ENCODE results near the gene TP73.

The TP73 gene

GRCh38 chr1:3633344-3634058 lies 18.8 kb upstream of the TP73 start:
- in situ Hi-C loops (cut with MboI; ENCODE audit: low sequenced_read_pairs): no loop called here

DNA sequence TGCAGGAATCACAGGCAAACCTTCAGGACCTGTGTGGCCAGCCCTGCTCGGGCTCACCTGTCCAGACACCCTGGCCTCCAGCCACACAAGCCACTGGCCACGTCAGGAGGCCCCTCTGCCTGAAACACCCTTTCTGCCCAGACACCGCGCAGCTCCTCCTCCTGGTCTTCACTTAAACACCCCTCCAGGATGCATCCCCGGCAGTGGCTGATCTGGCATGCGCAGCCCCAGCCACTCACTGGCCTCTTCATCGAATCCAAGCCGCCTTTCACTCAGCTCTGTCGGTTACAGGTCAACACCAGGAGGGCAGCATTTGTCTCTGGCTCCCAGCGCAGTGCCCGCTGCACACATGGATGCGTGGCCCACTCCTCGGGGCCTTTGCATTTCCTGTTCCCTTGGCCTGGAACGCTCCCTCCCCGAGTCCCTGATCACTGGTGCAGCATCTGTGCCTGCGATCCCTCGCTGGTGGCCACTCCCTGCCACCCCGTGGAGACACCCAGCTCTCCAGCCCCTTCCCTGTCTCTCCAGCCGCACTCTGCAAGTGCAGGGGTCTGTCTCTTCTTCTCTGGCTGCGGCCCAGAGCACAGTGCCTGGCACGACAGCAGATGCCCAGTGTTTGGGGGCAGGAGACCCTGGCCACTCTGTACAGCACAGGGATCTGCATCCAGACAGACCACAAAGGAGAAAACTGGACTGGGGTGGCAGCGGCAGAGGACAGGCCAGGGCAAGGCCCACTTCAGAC lies 18.1 kb upstream of the TP73 start:
- in situ Hi-C loops (cut with MboI; ENCODE audit: low sequenced_read_pairs): no loop called here

DNA sequence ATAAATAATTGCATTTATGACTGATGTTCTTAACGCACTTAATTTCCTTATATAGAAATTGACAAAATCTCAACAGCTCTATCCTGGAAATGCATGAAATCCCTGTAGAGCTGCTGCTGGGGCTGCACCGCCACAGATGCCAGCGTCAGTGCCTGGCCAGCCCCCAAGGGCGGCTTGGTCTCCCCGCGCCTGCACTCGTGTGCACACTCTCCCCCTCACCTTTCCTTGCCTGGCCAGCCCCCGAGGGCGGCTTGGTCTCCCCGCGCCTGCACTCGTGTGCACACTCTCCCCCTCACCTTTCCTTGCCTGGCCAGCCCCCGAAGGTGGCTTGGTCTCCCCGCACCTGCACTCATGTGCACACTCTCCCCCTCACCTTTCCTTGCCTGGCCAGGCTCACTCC lies 16.2 kb upstream of the TP73 start:
- in situ Hi-C loops (cut with MboI; ENCODE audit: low sequenced_read_pairs): no loop called here

- in situ Hi-C loops (cut with MboI; ENCODE audit: low sequenced_read_pairs): no loop called here
Measured at GRCh38 chr1:3636531-3636930, 15.8 kb upstream of the TP73 start.

- in situ Hi-C loops (cut with MboI; ENCODE audit: low sequenced_read_pairs): no loop called here
Measured at GRCh38 chr1:3638027-3638426, 14.3 kb upstream of the TP73 start.

- in situ Hi-C loops (cut with MboI; ENCODE audit: low sequenced_read_pairs): no loop called here
Measured at GRCh38 chr1:3638676-3639075, 13.6 kb upstream of the TP73 start.

- in situ Hi-C loops (cut with MboI; ENCODE audit: low sequenced_read_pairs): no loop called here
Measured at GRCh38 chr1:3639397-3639911, 12.9 kb upstream of the TP73 start.

DNA sequence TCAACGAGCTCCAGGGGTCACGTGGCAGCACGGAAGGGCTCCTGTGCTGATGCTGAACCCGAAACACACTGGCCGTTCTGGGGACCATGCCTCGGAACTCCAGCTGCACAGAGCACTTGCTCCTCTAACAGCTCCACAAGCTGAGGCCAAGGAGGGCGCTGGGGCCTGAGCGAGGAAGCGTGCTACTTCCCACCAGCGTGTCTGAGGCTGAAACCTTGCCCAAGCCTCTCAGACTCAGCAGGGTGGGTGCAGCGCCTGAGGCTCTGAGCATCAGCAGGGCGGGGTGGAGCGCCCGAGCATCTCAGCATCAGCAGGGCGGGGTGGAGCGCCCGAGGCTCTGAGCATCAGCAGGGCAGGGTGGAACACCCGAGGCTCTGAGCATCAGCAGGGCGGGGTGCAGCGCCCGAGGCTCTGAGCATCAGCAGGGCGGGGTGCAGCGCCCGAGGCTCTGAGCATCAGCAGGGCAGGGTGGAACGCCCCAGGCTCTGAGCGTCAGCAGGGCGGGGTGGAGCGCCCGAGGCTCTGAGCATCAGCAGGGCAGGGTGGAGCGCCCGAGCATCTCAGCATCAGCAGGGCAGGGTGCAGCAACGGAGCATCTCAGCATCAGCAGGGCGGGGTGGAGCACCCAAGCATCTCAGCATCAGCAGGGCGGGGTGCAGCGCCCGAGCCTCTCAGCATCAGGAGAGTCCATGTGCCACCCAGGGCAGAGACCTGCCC lies 12.0 kb upstream of the TP73 start:
- in situ Hi-C loops (cut with MboI; ENCODE audit: low sequenced_read_pairs): no loop called here

DNA sequence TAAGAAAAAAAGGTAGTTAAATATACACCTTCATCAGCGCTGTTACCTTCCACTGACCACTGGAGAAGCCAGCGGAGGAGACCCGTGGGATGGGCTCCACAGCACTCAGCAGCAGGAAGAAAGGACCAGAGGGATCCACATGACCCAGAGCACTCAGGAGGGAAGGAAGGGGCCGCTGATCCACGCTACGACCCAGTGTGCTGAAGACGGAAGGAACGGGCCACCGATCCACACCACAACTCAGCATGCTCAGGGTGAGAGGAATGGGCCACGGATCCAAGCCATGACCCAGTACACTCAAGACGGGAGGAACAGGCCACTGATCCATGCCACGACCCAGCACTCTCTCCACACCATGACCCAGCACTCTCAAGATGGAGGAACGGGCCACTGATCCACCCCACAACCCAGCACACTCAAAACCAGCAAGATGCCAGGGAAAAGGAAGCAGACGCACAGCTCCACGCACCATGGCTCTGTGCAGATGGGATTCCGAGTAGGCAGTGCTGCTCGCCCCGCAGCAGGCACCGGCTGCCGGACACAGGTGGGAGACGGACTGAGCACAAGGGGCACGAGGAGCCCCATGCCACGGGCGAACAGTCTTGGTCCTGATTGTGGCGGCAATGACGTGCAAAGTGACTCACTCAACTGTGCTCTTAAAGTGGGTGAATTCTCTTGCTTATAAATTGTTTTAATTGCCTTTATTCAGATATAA lies 11.1 kb upstream of the TP73 start:
- in situ Hi-C loops (cut with MboI; ENCODE audit: low sequenced_read_pairs): no loop called here

- in situ Hi-C loops (cut with MboI; ENCODE audit: low sequenced_read_pairs): no loop called here
Measured at GRCh38 chr1:3641816-3642215, 10.5 kb upstream of the TP73 start.

DNA sequence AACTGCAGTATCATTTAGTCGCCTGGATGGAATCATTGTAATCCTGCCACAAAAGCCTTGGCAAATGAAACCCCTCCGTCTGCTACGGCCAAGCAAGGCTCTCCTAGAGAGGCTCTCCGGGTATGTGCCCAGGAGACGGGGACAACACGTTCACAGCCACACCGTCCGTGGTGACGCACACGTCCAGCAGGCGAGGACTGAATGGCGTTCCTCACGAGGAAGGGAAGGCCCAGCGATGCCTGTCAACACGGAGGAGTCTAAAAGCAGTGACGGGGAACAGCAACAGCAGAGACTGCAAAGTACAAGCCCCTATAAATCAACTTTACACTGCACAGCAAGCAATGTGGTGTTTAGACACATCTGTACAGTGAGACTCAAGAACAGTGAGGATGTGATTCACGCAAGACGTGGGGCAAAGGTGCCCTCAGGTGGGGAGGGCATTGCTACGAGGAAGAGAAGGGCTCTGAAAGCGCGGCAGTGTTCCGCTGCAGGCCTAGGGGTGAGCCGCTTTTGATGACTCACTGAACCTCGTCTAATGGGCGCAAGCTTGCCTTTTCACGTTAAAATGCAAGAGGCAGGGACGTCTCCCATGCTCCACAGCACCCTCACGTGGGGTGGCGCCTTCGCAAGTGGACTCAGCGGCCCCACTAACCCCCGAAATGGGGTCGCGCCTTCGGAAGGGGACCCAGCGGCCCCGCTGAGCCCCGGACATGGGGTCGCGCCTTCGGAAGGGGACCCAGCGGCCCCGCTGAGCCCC lies 9.2 kb upstream of the TP73 start:
- in situ Hi-C loops (cut with MboI; ENCODE audit: low sequenced_read_pairs): no loop called here

GRCh38 chr1:3644273-3644672 lies 8.0 kb upstream of the TP73 start:
- in situ Hi-C loops (cut with MboI; ENCODE audit: low sequenced_read_pairs): no loop called here

DNA sequence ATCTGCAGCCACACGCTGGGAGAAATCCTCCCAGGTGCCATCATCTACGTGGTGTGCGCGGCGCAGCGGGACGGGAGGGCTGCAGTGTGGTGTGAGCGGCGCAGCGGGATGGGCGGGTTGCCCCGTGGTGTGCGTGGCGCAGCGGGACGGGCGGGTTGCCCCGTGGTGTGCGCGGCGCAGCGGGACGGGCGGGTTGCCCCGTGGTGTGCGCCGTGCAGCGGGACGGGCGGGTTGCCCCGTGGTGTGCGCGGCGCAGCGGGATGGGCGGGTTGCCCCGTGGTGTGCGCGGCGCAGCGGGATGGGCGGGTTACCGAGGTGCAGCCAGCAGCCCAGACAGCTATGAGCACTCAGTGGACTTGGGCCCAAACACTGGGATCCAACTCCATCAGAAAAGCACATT lies 7.1 kb upstream of the TP73 start:
- in situ Hi-C loops (cut with MboI; ENCODE audit: low sequenced_read_pairs): no loop called here

DNA sequence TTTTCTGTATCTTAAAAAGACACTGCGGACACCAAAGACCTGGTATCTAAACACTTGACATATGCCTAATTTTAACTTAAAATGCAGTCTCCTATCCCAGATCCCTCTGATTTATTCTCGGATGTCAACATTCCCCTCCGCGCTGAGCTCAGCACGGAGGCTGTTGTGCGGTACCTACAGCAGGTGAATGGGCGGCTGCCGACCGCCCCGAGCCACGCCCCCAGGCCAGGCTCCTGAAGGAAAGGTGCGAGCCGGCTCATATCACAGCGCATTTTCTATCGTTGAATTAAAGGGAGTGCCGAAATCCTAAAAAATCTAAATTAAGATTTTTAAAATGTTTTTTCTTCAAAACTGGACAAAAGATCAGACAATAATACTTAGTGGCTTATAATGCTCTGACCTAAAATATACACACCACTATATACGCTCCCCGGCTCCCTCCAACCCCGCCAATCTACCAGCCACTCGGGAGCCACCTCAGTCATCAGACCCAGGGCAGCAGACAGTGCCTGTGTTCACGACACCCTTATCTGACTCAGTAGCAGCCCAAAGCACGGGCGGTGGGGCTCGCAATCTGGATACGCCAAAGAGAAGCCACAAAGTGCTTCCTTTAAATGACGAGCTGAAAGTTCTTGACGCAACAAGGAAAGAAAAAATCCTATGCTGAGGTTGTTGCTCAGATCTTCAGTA lies 6.5 kb upstream of the TP73 start:
- in situ Hi-C loops (cut with MboI; ENCODE audit: low sequenced_read_pairs): no loop called here

- in situ Hi-C loops (cut with MboI; ENCODE audit: low sequenced_read_pairs): no loop called here
Measured at GRCh38 chr1:3646596-3646995, 5.7 kb upstream of the TP73 start.

DNA sequence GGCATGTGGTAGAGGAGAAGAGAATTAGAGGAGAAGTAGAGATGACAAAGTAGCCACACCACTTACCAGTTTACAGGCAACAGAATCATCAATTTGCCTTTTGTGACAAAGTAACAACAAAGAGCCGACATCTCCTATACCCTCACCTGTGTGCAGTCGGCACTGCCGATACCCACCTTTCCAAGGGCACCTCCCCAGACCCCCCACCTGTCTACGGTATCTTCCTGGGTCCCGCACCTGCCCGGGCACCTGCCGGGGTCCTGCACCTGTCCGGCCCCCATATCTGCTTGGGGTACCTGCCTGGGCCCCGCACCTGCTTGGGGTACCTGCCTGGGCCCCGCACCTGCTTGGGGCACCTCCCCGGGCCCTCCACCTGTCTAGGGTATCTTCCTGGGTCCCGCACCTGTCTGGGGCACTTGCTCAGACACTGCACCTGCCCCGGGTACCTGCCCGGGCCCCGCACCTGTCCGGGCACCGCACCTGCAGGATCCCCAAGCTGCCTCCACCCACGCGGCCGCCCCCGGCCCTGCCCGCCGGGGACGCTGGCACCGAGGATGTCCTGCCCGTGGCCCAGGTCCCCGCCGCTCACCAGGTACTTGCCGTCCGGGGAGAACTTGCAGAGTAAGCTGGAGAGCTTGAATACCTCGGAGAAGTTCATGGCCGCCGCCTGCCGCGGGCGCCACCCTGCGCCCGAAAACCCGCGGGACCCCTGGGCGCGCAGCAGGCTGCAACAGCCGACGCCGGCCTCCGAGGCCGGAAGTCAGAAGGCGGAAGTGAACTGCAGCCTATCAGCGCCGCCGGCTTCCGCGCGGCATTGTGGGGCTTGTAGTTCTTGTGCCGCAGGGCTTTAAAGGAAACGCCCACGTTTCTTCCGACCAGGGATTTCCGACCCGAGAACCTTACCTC lies 2.7 kb upstream of the TP73 start, which contains the start of gene WRAP73:
Gene WRAP73, minus strand, starts transcription at position 762 of the 906 bp plus-strand sequence. Its CDS starts 104 bp downstream, at position 658.
- in situ Hi-C loops (cut with MboI; ENCODE audit: low sequenced_read_pairs): no loop called here

DNA sequence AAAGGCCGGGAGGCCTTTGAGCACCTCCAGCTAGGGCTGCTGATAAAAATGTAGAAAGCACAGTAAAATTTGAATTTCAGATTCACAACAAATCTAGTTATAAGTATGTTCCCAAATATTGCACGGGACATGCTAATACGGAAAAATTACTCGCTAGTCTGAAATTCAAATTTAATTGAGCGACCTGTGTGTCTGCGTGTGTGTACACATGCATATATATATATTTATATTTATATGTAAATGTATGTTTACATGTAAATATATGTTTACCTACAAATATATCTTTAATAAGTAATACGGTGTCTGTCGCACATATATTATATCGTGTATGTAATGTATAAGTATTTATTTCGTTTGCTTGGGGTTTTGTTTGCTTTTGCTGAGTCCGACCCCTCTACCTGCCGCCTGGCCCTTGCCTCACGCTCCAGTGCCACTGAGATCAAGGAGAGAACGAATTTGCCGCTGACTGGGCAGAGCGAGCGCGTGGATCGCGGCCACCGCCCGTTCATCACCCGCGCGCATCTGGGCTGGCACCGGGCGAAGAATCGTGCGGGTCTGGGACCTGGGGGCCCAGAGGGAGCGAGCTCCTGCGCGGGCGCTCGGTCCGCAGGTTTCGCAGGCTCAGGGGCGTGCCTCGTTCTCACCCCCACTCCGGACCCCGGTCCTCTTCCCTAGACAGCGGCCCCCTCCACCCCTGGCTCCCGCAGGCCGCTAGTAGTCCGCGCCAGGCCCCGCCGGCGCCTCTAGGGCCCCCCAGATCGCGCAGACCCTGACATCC lies 1.9 kb upstream of the TP73 start:
- in situ Hi-C loops (cut with MboI; ENCODE audit: low sequenced_read_pairs): no loop called here

Data from HL-60/S4 treated with phorbol 12-myristate 13-acetate at 8.2 ng/mL for 4 days and 3 days (cell line).